Keratinocyte (primary cell): ENCODE results near the gene FRY. TPM values are rescaled to one million over a fixed set of nuclear protein-coding genes. Genes with fewer than 3 reads are reported as not detected.
"Not testable (repeated sequence)": the region's sequence is repeated elsewhere in the genome, so short reads cannot be mapped to it uniquely, and the experiment has no call there.

Source experiments
- DNase-seq: peaks from one replicate; pipeline ENCODE4 v3.0.0-alpha.2; 2011; ENCODE audit warnings: low read depth, missing footprints, low spot score
- FAIRE-seq: peaks from 2 replicates; lab custom pipeline; 2011; peaks lifted over from hg19 to GRCh38; lab: Jason Lieb, UNC
- H2AFZ ChIP-seq: 2 replicates; pipeline ENCODE4 v1.6.0; 2012; ENCODE audit warnings: low read length, control low read depth, inconsistent platforms; ENCODE audit not compliant: control insufficient read depth
- H3K27ac ChIP-seq: 2 replicates; pipeline ENCODE4 v1.5.1; 2011; ENCODE audit warnings: low read length; ENCODE audit not compliant: control insufficient read depth, insufficient read depth
- H3K27me3 ChIP-seq: 3 replicates; pipeline ENCODE4 v1.6.0; 2011; ENCODE audit warnings: low read length; ENCODE audit not compliant: control insufficient read depth, insufficient read depth; ENCODE audit errors: extremely low read depth
- H3K36me3 ChIP-seq, 2 experiments: 2 replicates in 1 of 2; 3 replicates in 1 of 2; pipeline ENCODE4 v1.5.1; 2011; ENCODE audit warnings: low read length in 2 of 2, mild to moderate bottlenecking in 1 of 2; ENCODE audit not compliant: control insufficient read depth in 2 of 2, insufficient read depth in 2 of 2; ENCODE audit errors: extremely low read depth in 1 of 2
- H3K4me1 ChIP-seq: 3 replicates; pipeline ENCODE4 v1.5.1; 2011; ENCODE audit warnings: low read length; ENCODE audit not compliant: control insufficient read depth, insufficient read depth; ENCODE audit errors: extremely low read depth
- H3K4me2 ChIP-seq: 3 replicates; pipeline ENCODE4 v1.6.0; 2011; ENCODE audit warnings: low read depth, low read length; ENCODE audit not compliant: control insufficient read depth, insufficient read depth; ENCODE audit errors: extremely low read depth
- H3K4me3 ChIP-seq, 3 experiments: fragments of 200-600 bp in 1 of 3; sonication (generic) in 1 of 3; 2 replicates in 2 of 3; 3 replicates in 1 of 3; pipeline ENCODE4 v1.5.1; 2011 to 2016; ENCODE audit warnings: low read length in 3 of 3, mild to moderate bottlenecking in 3 of 3, control low read depth in 2 of 3, inconsistent platforms in 1 of 3, low read depth in 1 of 3, mixed read lengths in 1 of 3, mixed run types in 1 of 3, moderate library complexity in 1 of 3; ENCODE audit not compliant: control insufficient read depth in 2 of 3, insufficient read depth in 2 of 3; ENCODE audit errors: extremely low read depth in 1 of 3
- H3K79me2 ChIP-seq: 2 replicates; pipeline ENCODE4 v1.6.0; 2012; ENCODE audit warnings: low read length; ENCODE audit not compliant: control insufficient read depth, insufficient read depth
- H3K9ac ChIP-seq: 3 replicates; pipeline ENCODE4 v1.6.0; 2011; ENCODE audit warnings: low read length; ENCODE audit not compliant: control insufficient read depth, insufficient read depth; ENCODE audit errors: extremely low read depth
- H3K9me1 ChIP-seq: 3 replicates; pipeline ENCODE4 v1.6.0; 2011; ENCODE audit warnings: low read length; ENCODE audit not compliant: control insufficient read depth, insufficient read depth; ENCODE audit errors: extremely low read depth
- H3K9me3 ChIP-seq: 2 replicates; pipeline ENCODE4 v1.5.1; 2012; ENCODE audit warnings: low read depth, low read length; ENCODE audit not compliant: control insufficient read depth
- H4K20me1 ChIP-seq: 3 replicates; pipeline ENCODE4 v1.6.0; 2011; ENCODE audit warnings: low read length; ENCODE audit not compliant: control insufficient read depth, insufficient read depth; ENCODE audit errors: extremely low read depth
- EZH2 ChIP-seq: IDR thresholded peaks from one replicate; pipeline ENCODE4 v1.6.1; 2012; ENCODE audit warnings: inconsistent platforms, mild to moderate bottlenecking, low read length, moderate library complexity
- dilution Hi-C: fragments of 300-500 bp; cut with MboI; formaldehyde crosslinking; loops from one replicate; pipeline ENCODE4 v1.7.0; 2020; ENCODE audit warnings: low sequenced_read_pairs; ENCODE audit not compliant: extremely low pct_ligation_motif_present
- polyA plus RNA-seq, 5 experiments: library from polyadenylated mRNA; depleted of rRNA in 3 of 5; stranded (reverse) in 3 of 5; stranded (forward) in 1 of 5; unstranded in 1 of 5; fragments of >200 nt; gene quantifications; 1 replicate in 1 of 5; 2 replicates in 3 of 5; 3 replicates in 1 of 5; pipeline versions ENCODE4 v1.2.1 to v1.2.3, GENCODE V29; 2011 to 2012; ENCODE audit warnings: missing spikeins in 2 of 5, low read depth in 1 of 5, low replicate concordance in 1 of 5
- TF ChIP-seq, protein P1 (sequence below), 3 experiments: IDR thresholded peaks in 1 of 3; conservative IDR thresholded peaks in 1 of 3; optimal IDR thresholded peaks in 1 of 3; 2 replicates in 2 of 3; 3 replicates in 1 of 3; pipeline versions ENCODE3 to v1.5.1; 2011; ENCODE audit warnings: low read length in 3 of 3, mild to moderate bottlenecking in 3 of 3, moderate library complexity in 2 of 3, control low read depth in 1 of 3, inconsistent platforms in 1 of 3; ENCODE audit not compliant: insufficient read depth in 2 of 3; ENCODE audit errors: extremely low read depth in 1 of 3

FRY gene
- polyA plus RNA-seq, 1 donor (not counting 4 experiments of a cell fraction or from before 2014, with no cell fraction given): 0.80 TPM

DNA sequence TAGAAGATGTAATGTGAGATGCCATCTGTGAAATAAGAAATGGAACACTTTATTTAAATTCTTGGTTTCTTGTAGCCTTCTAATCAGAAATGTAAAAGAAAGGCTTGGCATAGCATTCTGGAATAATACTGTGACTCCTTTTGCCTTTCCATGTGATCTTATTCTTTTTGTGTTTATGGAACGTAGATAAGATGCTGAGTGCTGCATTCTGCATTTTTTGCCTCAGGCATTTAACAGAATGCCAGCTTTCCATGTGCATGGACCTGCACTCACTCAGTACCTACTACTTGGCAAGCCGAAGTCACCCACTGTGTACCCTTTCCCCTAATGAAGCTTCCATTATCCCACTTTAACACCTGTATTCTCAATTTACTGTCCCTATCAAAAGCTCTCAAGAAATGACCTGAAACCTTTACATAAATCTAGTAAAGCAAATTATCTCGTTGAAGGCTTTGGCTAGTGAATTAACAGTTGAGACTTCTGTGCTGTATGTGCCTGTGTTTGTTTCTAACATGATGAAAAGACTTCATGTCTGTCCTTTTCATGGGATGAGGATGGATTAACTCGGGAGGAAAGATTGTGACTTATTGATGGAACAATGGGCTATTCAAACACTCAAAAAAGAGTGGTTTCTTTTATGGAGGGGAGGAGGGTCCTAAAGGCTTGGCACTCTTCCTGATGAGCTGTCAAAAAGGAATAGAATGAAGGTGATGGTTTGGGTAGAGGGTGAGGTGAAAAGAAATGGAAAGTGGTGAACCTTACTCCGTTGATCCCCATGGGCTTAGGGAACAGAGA is 44.7 kb upstream of the FRY start:
- Histone ChIP-seq H3K9me3 (no peaks in the 10 kb centered on the region), H3K27ac (no peak overlapping the region), H4K20me1 (no peaks in the 10 kb centered on the region), H3K4me2 (no peak overlapping the region), H3K9me1 (no peaks in the 10 kb centered on the region), H3K4me1 (peaks cover 8% of the 10 kb centered on the region), H3K9ac (no peak overlapping the region), H3K4me3 (no peak overlapping the region), H3K79me2 (no peaks in the 10 kb centered on the region), H2AFZ (no peak overlapping the region), H3K36me3 (no peaks in the 10 kb centered on the region), H3K27me3 (no peaks in the 10 kb centered on the region)
- FAIRE-seq (no peak), DNase-seq (no peak)
- dilution Hi-C loops: no loop called here
- no peak for TF ChIP-seq EZH2
- TF ChIP-seq, protein P1, sequence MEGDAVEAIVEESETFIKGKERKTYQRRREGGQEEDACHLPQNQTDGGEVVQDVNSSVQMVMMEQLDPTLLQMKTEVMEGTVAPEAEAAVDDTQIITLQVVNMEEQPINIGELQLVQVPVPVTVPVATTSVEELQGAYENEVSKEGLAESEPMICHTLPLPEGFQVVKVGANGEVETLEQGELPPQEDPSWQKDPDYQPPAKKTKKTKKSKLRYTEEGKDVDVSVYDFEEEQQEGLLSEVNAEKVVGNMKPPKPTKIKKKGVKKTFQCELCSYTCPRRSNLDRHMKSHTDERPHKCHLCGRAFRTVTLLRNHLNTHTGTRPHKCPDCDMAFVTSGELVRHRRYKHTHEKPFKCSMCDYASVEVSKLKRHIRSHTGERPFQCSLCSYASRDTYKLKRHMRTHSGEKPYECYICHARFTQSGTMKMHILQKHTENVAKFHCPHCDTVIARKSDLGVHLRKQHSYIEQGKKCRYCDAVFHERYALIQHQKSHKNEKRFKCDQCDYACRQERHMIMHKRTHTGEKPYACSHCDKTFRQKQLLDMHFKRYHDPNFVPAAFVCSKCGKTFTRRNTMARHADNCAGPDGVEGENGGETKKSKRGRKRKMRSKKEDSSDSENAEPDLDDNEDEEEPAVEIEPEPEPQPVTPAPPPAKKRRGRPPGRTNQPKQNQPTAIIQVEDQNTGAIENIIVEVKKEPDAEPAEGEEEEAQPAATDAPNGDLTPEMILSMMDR (optimal IDR thresholded peaks at IDR 0.05 in 1 of 3, IDR thresholded peaks at IDR 0.05 in 1 of 3, conservative IDR thresholded peaks at IDR 0.05 in 1 of 3; ENCODE audit: extremely low read depth in 1 of 3, insufficient read depth in 2 of 3, low read length in 3 of 3): no peak

DNA sequence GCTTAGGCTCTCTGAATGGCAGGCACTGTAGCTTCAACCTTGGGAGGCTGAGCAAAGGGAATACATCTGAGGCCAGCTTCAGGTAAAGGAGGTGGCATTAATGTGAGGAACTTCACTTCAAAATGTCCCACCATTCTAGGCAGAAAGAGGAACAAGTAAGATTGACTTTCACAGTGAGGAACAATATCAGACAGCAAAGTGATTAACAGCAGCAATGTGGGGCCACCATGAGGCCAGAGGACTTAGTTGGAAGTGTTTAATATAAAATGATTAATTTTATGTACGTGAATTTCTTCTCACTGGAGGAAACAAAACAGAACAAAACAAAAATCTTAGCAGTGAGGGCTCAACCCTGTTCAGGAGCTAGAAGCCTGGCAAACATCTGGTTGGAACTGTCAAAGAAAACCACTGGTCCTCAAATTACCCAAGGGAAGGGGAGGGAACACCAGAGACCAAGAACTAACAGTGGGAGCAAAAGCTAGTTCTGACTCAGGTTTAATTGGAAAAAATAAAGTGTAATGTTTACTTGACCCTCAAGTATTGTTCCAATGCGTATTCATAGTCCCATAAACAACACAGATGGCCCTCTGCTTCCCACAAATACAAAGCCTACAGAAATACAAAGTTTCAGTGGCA is 43.9 kb upstream of the FRY start:
- no peak for TF ChIP-seq EZH2
- TF ChIP-seq, protein P1 (optimal IDR thresholded peaks at IDR 0.05 in 1 of 3, IDR thresholded peaks at IDR 0.05 in 1 of 3, conservative IDR thresholded peaks at IDR 0.05 in 1 of 3; ENCODE audit: extremely low read depth in 1 of 3, insufficient read depth in 2 of 3, low read length in 3 of 3): no peak
- peaks cover 2% of the 10 kb centered on the region for H3K4me1 ChIP-seq
- H3K4me2 ChIP-seq: no peak overlapping the region
- H3K27me3 ChIP-seq: no peaks in the 10 kb centered on the region
- no peak overlapping the region for H3K4me3 ChIP-seq
- H3K9me1 ChIP-seq: no peaks in the 10 kb centered on the region
- no peak overlapping the region for H3K27ac ChIP-seq
- no peak for DNase-seq
- dilution Hi-C loops: no loop called here
- no peak overlapping the region for H2AFZ ChIP-seq
- H3K9ac ChIP-seq: no peak overlapping the region
- no peaks in the 10 kb centered on the region for H3K79me2 ChIP-seq
- no peak for FAIRE-seq
- H4K20me1 ChIP-seq: no peaks in the 10 kb centered on the region
- no peaks in the 10 kb centered on the region for H3K9me3 ChIP-seq
- H3K36me3 ChIP-seq: no peaks in the 10 kb centered on the region

DNA sequence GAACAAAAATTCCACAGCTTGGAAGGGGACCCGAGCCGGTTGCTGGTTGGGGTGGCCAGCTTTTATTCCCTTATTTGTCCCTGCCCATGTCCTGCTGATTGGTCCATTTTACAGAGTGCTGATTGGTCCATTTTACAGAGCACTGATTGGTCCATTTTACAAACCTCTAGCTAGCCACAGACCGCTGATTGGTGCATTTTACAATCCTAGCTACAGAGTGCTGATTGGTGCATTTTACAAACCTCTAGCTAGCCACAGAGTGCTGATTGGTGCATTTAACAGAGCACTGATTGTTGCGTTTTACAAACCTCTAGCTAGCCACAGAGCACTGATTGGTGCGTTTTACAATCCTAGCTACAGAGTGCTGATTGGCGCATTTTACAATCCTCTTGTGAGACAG is 37.2 kb upstream of the FRY start:
- H3K9me3 ChIP-seq, H3K9ac ChIP-seq, DNase-seq, dilution Hi-C loops, H3K4me3 ChIP-seq, H2AFZ ChIP-seq, H3K27ac ChIP-seq, H3K27me3 ChIP-seq, H3K4me1 ChIP-seq, H3K4me2 ChIP-seq, H3K9me1 ChIP-seq, H3K36me3 ChIP-seq, H3K79me2 ChIP-seq, H4K20me1 ChIP-seq, FAIRE-seq: not testable (repeated sequence)
